Measurements from ENCODE around the gene SBF2. TPM values are rescaled to one million over a fixed set of nuclear protein-coding genes. Genes with fewer than 3 reads are reported as not detected.
A peak's percentile ranks its signal among the peaks of the same experiment; 100 is the strongest.

The SBF2 gene
- total and polyA plus RNA-seq, 2 of the 13 experiments (the other 11 are each of a cell fraction or from before 2014, with no cell fraction given) = 24.0 to 45.8 TPM

GRCh38 chr11:10309163-10310093 lies 15.4 kb upstream of the SBF2 start (continued):
- TF ChIP-seq ZNF484 (CRISPR knock-in tag; IDR thresholded peaks at IDR 0.05; ENCODE audit: borderline replicate concordance, low read depth) = no peak

DNA sequence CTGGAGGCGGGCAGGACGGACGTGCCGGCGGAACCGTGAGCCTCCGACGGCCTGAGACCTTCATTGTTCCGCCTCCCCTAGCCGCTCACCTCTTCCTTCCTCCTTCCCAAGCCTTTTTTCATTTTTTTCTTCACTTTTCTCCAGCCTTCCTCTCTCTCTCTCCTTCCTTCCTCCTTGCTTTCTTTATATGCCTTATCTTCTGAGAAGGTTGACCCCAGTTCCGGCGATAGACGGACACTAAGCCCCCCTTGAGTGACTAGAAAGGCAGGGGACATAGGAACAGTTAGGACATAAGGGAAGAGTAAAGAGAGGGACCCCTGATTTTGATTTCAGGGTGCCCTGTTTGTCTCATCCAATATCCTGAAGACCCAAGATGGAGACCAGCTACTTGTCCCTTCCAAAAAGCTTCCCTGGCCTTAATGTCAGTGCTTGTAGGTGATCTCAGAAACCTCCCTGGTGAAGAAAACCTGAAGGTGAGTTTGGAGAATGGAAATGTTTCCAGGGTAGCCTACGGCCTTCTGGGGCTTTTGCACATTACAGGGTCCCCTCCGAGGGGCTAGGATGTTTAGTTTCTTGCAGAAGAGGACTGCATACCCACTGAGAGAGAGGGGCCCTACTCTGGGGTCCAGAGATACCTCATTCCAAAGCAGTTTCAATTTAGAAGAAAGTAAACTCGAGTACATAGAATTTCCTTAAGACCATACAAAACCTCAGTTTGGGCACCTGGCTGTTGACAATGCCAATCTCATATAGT lies 14.4 kb upstream of the SBF2 start:
- peak overlapping the region; percentile 49 for H2AFZ ChIP-seq (ENCODE audit: low read length)
- intact Hi-C loops (cut with micrococcal nuclease; ENCODE audit: unreplicated experiment) (loop anchor here (1.0 to 5.0 kb wide), 6 partner anchors 14 to 846 kb away; partner anchors contain the start of gene ZNF143), in situ Hi-C loops (cut with HindIII; ENCODE audit: extremely low pct_ligation_motif_present, low pct_unique_long_range_greater_than_20kb) (loop anchor here (5.0 to 10.0 kb wide), 3 partner anchors 59 to 334 kb away; no protein-coding TSS in a partner anchor)
- WGBS (ENCODE audit: low lambda C conversion rate) = 19% methylated on average over 16 of the region's 16 CpGs
- ATAC-seq (no peak), FAIRE-seq (no peak), DNase-seq (ENCODE audit: low spot score) (no peak)
- H3K27ac ChIP-seq (ENCODE audit: extremely low read length, insufficient read depth, low read length) = peak overlapping the region; percentile 69
- H3K4me2 ChIP-seq (ENCODE audit: low read depth, low read length) = peak overlapping the region; percentile 98
- BruUV-seq (replicated peaks) = no TSS peak
- peaks cover 45% of the 10 kb centered on the region for H3K4me1 ChIP-seq (ENCODE audit: insufficient read depth, low read length)
- H3K36me3 ChIP-seq (replicated peaks in 1 of 2; ENCODE audit: control insufficient read depth in 1 of 2, insufficient read depth in 2 of 2, low read length in 2 of 2) = no peaks in the 10 kb centered on the region
- peak overlapping the region; percentile 79 to 88 (median 82) for H3K4me3 ChIP-seq (replicated peaks in 1 of 3; ENCODE audit: insufficient read depth in 1 of 3, low read depth in 2 of 3, low read length in 3 of 3)
- H3K9me3 ChIP-seq (ENCODE audit: low read length) = no peaks in the 10 kb centered on the region
- ChIA-PET CTCF (ENCODE audit: low intra/inter-chr PET ratio, low total read pairs) (interaction anchor here (1.4 to 3.0 kb wide), 3 partner anchors 15 to 100 kb away, joined by 12 to 28 read pairs (median 16); no protein-coding TSS in a partner anchor), POLR2A (interaction anchor here (0.6 to 3.0 kb wide), 9 partner anchors 9 to 550 kb away, joined by 3 to 17 read pairs (median 3); no protein-coding TSS in a partner anchor)
- no peaks in the 10 kb centered on the region; a peak in 1 of 5 replicates for H3K27me3 ChIP-seq (ENCODE audit: control insufficient read depth in 1 of 2, insufficient read depth in 2 of 2, low read length in 2 of 2)
- peaks cover 24% of the 10 kb centered on the region for H3K79me2 ChIP-seq (ENCODE audit: insufficient read depth, low read length)
- no peaks in the 10 kb centered on the region; the same call in 1 of the 2 replicates for H4K20me1 ChIP-seq (ENCODE audit: insufficient read depth, low read length)
- H3K9ac ChIP-seq (ENCODE audit: insufficient read depth, low read depth, low read length) = peak overlapping the region; percentile 81
- TF ChIP-seq SNAI1 (CRISPR knock-in tag; IDR thresholded peaks at IDR 0.05; ENCODE audit: borderline replicate concordance) = 0 out of 2 replicates have a peak, but pooled peaks have one; percentile 13
- peak; percentile 31; the same call in 1 of the 2 replicates for TF ChIP-seq ZMYM2 (CRISPR knock-in tag; IDR thresholded peaks at IDR 0.05)
- 0 out of 2 replicates have a peak, but pooled peaks have one; percentile 2 for TF ChIP-seq ZNF747 (CRISPR knock-in tag; IDR thresholded peaks at IDR 0.05; ENCODE audit: borderline replicate concordance)
- TF ChIP-seq ZKSCAN1 (IDR thresholded peaks at IDR 0.05; ENCODE audit: low read length) = 0 out of 2 replicates have a peak, but pooled peaks have one; percentile 4
- TF ChIP-seq ZNF839 (CRISPR knock-in tag; IDR thresholded peaks at IDR 0.05; ENCODE audit: borderline replicate concordance) = no peak
- TF ChIP-seq KLF13 (CRISPR knock-in tag; IDR thresholded peaks at IDR 0.05) = no peak
- TF ChIP-seq ZFX (CRISPR knock-in tag; IDR thresholded peaks at IDR 0.05; ENCODE audit: low read depth) = 0 out of 2 replicates have a peak, but pooled peaks have one; percentile 52
- TF ChIP-seq, protein P1, sequence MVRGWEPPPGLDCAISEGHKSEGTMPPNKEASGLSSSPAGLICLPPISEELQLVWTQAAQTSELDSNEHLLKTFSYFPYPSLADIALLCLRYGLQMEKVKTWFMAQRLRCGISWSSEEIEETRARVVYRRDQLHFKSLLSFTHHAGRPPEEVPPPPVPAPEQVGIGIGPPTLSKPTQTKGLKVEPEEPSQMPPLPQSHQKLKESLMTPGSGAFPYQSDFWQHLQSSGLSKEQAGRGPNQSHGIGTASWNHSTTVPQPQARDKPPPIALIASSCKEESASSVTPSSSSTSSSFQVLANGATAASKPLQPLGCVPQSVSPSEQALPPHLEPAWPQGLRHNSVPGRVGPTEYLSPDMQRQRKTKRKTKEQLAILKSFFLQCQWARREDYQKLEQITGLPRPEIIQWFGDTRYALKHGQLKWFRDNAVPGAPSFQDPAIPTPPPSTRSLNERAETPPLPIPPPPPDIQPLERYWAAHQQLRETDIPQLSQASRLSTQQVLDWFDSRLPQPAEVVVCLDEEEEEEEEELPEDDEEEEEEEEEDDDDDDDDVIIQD (CRISPR knock-in tag; IDR thresholded peaks at IDR 0.05; ENCODE audit: low read depth) = peak; percentile 13; the same call in 1 of the 2 replicates
- 0 out of 2 replicates have a peak, but pooled peaks have one; percentile 50 for TF ChIP-seq ZNF772 (CRISPR knock-in tag; IDR thresholded peaks at IDR 0.05)
- TF ChIP-seq, protein P2, sequence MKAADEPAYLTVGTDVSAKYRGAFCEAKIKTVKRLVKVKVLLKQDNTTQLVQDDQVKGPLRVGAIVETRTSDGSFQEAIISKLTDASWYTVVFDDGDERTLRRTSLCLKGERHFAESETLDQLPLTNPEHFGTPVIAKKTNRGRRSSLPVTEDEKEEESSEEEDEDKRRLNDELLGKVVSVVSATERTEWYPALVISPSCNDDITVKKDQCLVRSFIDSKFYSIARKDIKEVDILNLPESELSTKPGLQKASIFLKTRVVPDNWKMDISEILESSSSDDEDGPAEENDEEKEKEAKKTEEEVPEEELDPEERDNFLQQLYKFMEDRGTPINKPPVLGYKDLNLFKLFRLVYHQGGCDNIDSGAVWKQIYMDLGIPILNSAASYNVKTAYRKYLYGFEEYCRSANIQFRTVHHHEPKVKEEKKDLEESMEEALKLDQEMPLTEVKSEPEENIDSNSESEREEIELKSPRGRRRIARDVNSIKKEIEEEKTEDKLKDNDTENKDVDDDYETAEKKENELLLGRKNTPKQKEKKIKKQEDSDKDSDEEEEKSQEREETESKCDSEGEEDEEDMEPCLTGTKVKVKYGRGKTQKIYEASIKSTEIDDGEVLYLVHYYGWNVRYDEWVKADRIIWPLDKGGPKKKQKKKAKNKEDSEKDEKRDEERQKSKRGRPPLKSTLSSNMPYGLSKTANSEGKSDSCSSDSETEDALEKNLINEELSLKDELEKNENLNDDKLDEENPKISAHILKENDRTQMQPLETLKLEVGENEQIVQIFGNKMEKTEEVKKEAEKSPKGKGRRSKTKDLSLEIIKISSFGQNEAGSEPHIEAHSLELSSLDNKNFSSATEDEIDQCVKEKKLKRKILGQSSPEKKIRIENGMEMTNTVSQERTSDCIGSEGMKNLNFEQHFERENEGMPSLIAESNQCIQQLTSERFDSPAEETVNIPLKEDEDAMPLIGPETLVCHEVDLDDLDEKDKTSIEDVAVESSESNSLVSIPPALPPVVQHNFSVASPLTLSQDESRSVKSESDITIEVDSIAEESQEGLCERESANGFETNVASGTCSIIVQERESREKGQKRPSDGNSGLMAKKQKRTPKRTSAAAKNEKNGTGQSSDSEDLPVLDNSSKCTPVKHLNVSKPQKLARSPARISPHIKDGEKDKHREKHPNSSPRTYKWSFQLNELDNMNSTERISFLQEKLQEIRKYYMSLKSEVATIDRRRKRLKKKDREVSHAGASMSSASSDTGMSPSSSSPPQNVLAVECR (CRISPR knock-in tag; IDR thresholded peaks at IDR 0.05; ENCODE audit: borderline replicate concordance) = no peak; the same call in 1 of the 2 replicates
- TF ChIP-seq ZNF83 (CRISPR knock-in tag; IDR thresholded peaks at IDR 0.05; ENCODE audit: borderline replicate concordance) = no peak; the same call in 1 of the 2 replicates
- TF ChIP-seq ZFY (CRISPR knock-in tag; IDR thresholded peaks at IDR 0.05) = no peak
